CD8-positive, alpha-beta memory T cell (primary cell): ENCODE measurements around the gene FAM25C. TPM values are rescaled to one million over a fixed set of nuclear protein-coding genes. Genes with fewer than 3 reads are reported as not detected.
"Not testable (repeated sequence)": the region's sequence is repeated elsewhere in the genome, so short reads cannot be mapped to it uniquely, and the experiment has no call there.

Source experiments
- CTCF ChIA-PET: fragments of 350-600 bp; sonication (Branson Sonifier 250); formaldehyde crosslinking; loops from one replicate; lab custom pipeline; 2021; ENCODE audit warnings: antibody characterized with exemption; lab: Charles Lee
- POLR2A ChIA-PET: fragments of 350-600 bp; sonication (Branson Sonifier 250); formaldehyde crosslinking; loops from one replicate; lab custom pipeline; 2021; ENCODE audit warnings: antibody characterized with exemption; lab: Charles Lee
- DNase-seq, 5 donors: peaks; one replicate each; pipeline versions ENCODE4 v3.0.0 to v3.0.0-alpha.2; 2020 to 2022; ENCODE audit warnings: mixed read lengths in 1 of 5
- H3K27ac ChIP-seq: one replicate; pipeline ENCODE4 v1.7.0; 2013; ENCODE audit warnings: low read depth, mild to moderate bottlenecking, low read length, moderate library complexity
- H3K27me3 ChIP-seq: 2 replicates; pipeline ENCODE4 v1.7.0; 2013; ENCODE audit warnings: low read length, mild to moderate bottlenecking; ENCODE audit not compliant: insufficient read depth, poor library complexity, severe bottlenecking
- H3K36me3 ChIP-seq: 2 replicates; pipeline ENCODE4 v1.7.0; 2013; ENCODE audit warnings: mild to moderate bottlenecking, low read length, moderate library complexity; ENCODE audit not compliant: insufficient read depth
- H3K4me1 ChIP-seq: 2 replicates; pipeline ENCODE4 v1.7.0; 2013; ENCODE audit warnings: mild to moderate bottlenecking, low read length, moderate library complexity; ENCODE audit not compliant: insufficient read depth
- H3K4me3 ChIP-seq: 2 replicates; pipeline ENCODE4 v1.7.0; 2013; ENCODE audit warnings: mild to moderate bottlenecking, low read length
- H3K9me3 ChIP-seq: 2 replicates; pipeline ENCODE4 v1.7.0; 2013; ENCODE audit warnings: mild to moderate bottlenecking, low read length
- H3K27ac Mint-ChIP-seq, 8 donors: one replicate each; pipeline ENCODE4 v1.8.0; 2020 to 2021; ENCODE audit warnings: mixed read lengths in 8 of 8, mild to moderate bottlenecking in 6 of 8, inconsistent platforms in 3 of 8, moderate library complexity in 3 of 8
- H3K27me3 Mint-ChIP-seq, 2 donors: one replicate each; pipeline ENCODE4 v1.8.0; 2020 to 2021; ENCODE audit warnings: mixed read lengths in 2 of 2, mild to moderate bottlenecking in 1 of 2, moderate library complexity in 1 of 2
- H3K36me3 Mint-ChIP-seq, 3 donors: one replicate each; pipeline ENCODE4 v1.8.0; 2020 to 2021; ENCODE audit warnings: mixed read lengths in 3 of 3, inconsistent platforms in 1 of 3, mild to moderate bottlenecking in 1 of 3
- H3K4me1 Mint-ChIP-seq, 3 donors: one replicate each; pipeline ENCODE4 v1.8.0; 2020 to 2021; ENCODE audit warnings: mixed read lengths in 3 of 3, inconsistent platforms in 1 of 3, mild to moderate bottlenecking in 1 of 3
- H3K4me3 Mint-ChIP-seq, 7 donors: one replicate each; pipeline ENCODE4 v1.8.0; 2020 to 2021; ENCODE audit warnings: mixed read lengths in 7 of 7, mild to moderate bottlenecking in 6 of 7, moderate library complexity in 4 of 7, inconsistent platforms in 2 of 7
- H3K9me3 Mint-ChIP-seq, 5 donors: one replicate each; pipeline ENCODE4 v1.8.0; 2020 to 2022; ENCODE audit warnings: mixed read lengths in 5 of 5, mild to moderate bottlenecking in 3 of 5, moderate library complexity in 2 of 5, inconsistent platforms in 1 of 5
- polyA plus RNA-seq: library from polyadenylated mRNA; unstranded; fragments of 300-500 nt; fragmentation: Illumina TruSeq; gene quantifications from one replicate; pipeline ENCODE4 v1.2.3, GENCODE V29; 2021
- total RNA-seq, 2 experiments: library from RNA; stranded (reverse); gene quantifications; one replicate each; pipeline ENCODE4 v1.2.3, GENCODE V29; 2021

FAM25C gene
- total and polyA plus RNA-seq, 3 experiments from 2014 or later, result not detected

DNA sequence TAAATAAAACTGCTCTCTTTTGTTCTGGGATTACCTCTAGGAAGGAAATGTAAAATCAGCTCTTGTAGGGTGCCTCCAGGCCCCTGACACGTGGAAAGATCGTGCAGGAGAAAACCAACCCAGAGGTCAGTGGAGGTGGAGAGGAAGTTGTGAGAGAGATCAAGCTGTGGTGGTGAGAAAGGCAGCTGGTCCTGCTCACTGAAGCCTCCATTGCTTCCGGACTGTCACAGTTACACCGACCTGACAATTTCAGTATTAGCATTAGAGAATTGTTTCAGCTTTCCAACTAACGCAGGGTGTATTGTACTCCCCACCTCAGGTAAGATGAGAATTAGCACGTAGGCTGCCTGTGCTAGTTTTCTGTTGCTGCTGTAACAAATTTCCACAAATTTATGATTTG, 30.6 kb downstream of the FAM25C start:
- H3K27ac Mint-ChIP-seq, CTCF ChIA-PET, H3K36me3 Mint-ChIP-seq, H3K9me3 Mint-ChIP-seq, H3K27ac ChIP-seq, H3K4me3 ChIP-seq, H3K4me1 ChIP-seq, H3K27me3 Mint-ChIP-seq, H3K4me3 Mint-ChIP-seq, H3K27me3 ChIP-seq, DNase-seq, H3K4me1 Mint-ChIP-seq, POLR2A ChIA-PET, H3K36me3 ChIP-seq, H3K9me3 ChIP-seq: not testable (repeated sequence)

- POLR2A ChIA-PET, DNase-seq, H3K4me3 ChIP-seq, H3K4me1 Mint-ChIP-seq, H3K27ac Mint-ChIP-seq, CTCF ChIA-PET, H3K36me3 ChIP-seq, H3K27me3 ChIP-seq, H3K9me3 ChIP-seq, H3K4me3 Mint-ChIP-seq, H3K4me1 ChIP-seq, H3K27ac ChIP-seq, H3K9me3 Mint-ChIP-seq, H3K36me3 Mint-ChIP-seq, H3K27me3 Mint-ChIP-seq: not testable (repeated sequence)
These were observed 35.1 kb downstream of the FAM25C start for GRCh38 chr10:47964280-47965063.

- H3K4me1 Mint-ChIP-seq, H3K27ac ChIP-seq, POLR2A ChIA-PET, H3K9me3 ChIP-seq, H3K27ac Mint-ChIP-seq, DNase-seq, H3K36me3 Mint-ChIP-seq, H3K4me3 Mint-ChIP-seq, H3K36me3 ChIP-seq, CTCF ChIA-PET, H3K4me1 ChIP-seq, H3K27me3 Mint-ChIP-seq, H3K4me3 ChIP-seq, H3K9me3 Mint-ChIP-seq, H3K27me3 ChIP-seq: not testable (repeated sequence)
These were observed 36.8 kb downstream of the FAM25C start for GRCh38 chr10:47962785-47963184.

- H3K27me3 ChIP-seq, H3K36me3 Mint-ChIP-seq, H3K27me3 Mint-ChIP-seq, POLR2A ChIA-PET, H3K27ac Mint-ChIP-seq, DNase-seq, CTCF ChIA-PET, H3K4me3 Mint-ChIP-seq, H3K4me3 ChIP-seq, H3K9me3 Mint-ChIP-seq, H3K36me3 ChIP-seq, H3K4me1 Mint-ChIP-seq, H3K4me1 ChIP-seq, H3K27ac ChIP-seq, H3K9me3 ChIP-seq: not testable (repeated sequence)
These were observed 38.9 kb downstream of the FAM25C start for GRCh38 chr10:47960699-47961098.

DNA sequence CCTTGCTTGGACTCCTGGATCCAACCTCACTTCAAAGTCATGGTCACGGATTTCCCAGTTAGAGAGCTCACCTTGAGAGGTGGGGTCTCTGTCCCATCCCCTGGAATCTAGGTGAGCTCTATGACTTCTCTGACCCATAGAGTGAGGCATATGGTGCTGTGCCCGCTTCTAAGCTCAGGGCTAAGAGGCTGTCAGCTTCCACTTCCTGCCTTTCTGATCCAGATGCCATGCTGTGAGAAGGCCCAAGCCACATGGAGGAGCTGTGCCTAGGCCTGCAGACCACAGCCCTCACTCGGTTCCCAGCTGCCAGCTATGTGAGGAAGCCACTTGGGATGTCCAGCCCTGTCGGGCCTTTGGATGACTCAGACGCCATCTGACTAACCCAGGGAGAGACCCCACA, 39.9 kb downstream of the FAM25C start:
- POLR2A ChIA-PET, DNase-seq, H3K4me3 ChIP-seq, H3K36me3 Mint-ChIP-seq, H3K4me1 Mint-ChIP-seq, H3K27ac Mint-ChIP-seq, H3K9me3 ChIP-seq, H3K9me3 Mint-ChIP-seq, H3K4me1 ChIP-seq, H3K27ac ChIP-seq, CTCF ChIA-PET, H3K27me3 Mint-ChIP-seq, H3K36me3 ChIP-seq, H3K27me3 ChIP-seq, H3K4me3 Mint-ChIP-seq: not testable (repeated sequence)

- DNase-seq, H3K27me3 ChIP-seq, H3K4me1 Mint-ChIP-seq, H3K36me3 Mint-ChIP-seq, H3K4me3 ChIP-seq, H3K27me3 Mint-ChIP-seq, POLR2A ChIA-PET, H3K4me3 Mint-ChIP-seq, H3K27ac Mint-ChIP-seq, H3K9me3 Mint-ChIP-seq, H3K27ac ChIP-seq, H3K9me3 ChIP-seq, H3K4me1 ChIP-seq, H3K36me3 ChIP-seq, CTCF ChIA-PET: not testable (repeated sequence)
These were observed 42.4 kb downstream of the FAM25C start for GRCh38 chr10:47957158-47957557.

DNA sequence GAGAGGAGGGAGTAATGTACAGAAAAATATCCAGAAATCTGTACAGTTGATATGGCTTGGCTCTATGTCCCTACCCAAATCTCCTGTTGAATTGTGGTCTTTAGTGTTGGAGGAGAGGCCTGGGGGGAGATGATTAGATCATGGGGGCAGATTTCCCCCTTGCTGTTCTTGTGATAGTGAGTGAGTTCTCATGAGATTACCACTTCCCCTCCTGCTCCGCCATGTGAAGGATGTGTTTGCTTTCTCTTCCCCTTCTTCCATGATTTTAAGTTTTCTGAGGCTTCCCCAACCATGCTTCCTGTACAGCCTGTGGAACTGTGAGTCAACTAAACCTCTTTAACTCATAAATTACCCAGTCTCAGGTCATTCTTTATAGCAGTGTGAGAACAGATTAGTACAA, 52.2 kb downstream of the FAM25C start:
- H3K27me3 Mint-ChIP-seq, result not testable (repeated sequence)

More for the DNA sequence above, 52.2 kb downstream of the FAM25C start:
- H3K4me1 Mint-ChIP-seq, DNase-seq, H3K9me3 ChIP-seq, H3K4me1 ChIP-seq, CTCF ChIA-PET, H3K36me3 Mint-ChIP-seq, H3K27ac Mint-ChIP-seq, POLR2A ChIA-PET, H3K27me3 ChIP-seq, H3K27ac ChIP-seq, H3K4me3 Mint-ChIP-seq, H3K36me3 ChIP-seq, H3K9me3 Mint-ChIP-seq, H3K4me3 ChIP-seq: not testable (repeated sequence)
